Choroid plexus epithelial cell (primary cell): ENCODE measurements around the gene AVPI1.

Experiments
- DNase-seq: peaks from one replicate; pipeline ENCODE4 v3.0.0-alpha.2; 2010; ENCODE audit warnings: low read depth
- H3K4me3 ChIP-seq: 2 replicates; pipeline ENCODE4 v1.5.1; 2011; ENCODE audit warnings: low read depth, mild to moderate bottlenecking, control low read depth, low read length, moderate library complexity
- CTCF ChIP-seq: conservative IDR thresholded peaks from 2 replicates; pipeline ENCODE4 v1.5.1; 2011; ENCODE audit warnings: low read depth, mild to moderate bottlenecking, control low read depth, inconsistent platforms, low read length, moderate library complexity

The AVPI1 gene

GRCh38 chr10:97682042-97682441, 5.0 kb downstream of the AVPI1 start:
- TF ChIP-seq CTCF: no peak
- no peak overlapping the region for H3K4me3 ChIP-seq
- no peak for DNase-seq

GRCh38 chr10:97679594-97679993, 7.4 kb downstream of the AVPI1 start:
- no peak for DNase-seq
- H3K4me3 ChIP-seq: no peak overlapping the region
- no peak for TF ChIP-seq CTCF

- no peak overlapping the region for H3K4me3 ChIP-seq
- DNase-seq: peak; percentile 63
- peak; percentile 76 for TF ChIP-seq CTCF
These were observed 10.1 kb downstream of the AVPI1 start for GRCh38 chr10:97676770-97677581.

- no peak for DNase-seq
- TF ChIP-seq CTCF: no peak
- H3K4me3 ChIP-seq: no peak overlapping the region
These were observed 11.8 kb downstream of the AVPI1 start for GRCh38 chr10:97675222-97675621.

GRCh38 chr10:97673736-97674525, 13.1 kb downstream of the AVPI1 start:
- TF ChIP-seq CTCF: no peak
- DNase-seq: peak; percentile 76
- H3K4me3 ChIP-seq: no peak overlapping the region

GRCh38 chr10:97669571-97669970, 17.5 kb downstream of the AVPI1 start:
- no peak overlapping the region for H3K4me3 ChIP-seq
- no peak for TF ChIP-seq CTCF
- DNase-seq: peak; percentile 81
